ENCODE measurements around the gene ARHGDIA. TPM values are rescaled to one million over a fixed set of nuclear protein-coding genes. Genes with fewer than 3 reads are reported as not detected.

Gene ARHGDIA
- total and polyA plus RNA-seq, 10 donors: 131 to 392 (median 235) TPM

DNA sequence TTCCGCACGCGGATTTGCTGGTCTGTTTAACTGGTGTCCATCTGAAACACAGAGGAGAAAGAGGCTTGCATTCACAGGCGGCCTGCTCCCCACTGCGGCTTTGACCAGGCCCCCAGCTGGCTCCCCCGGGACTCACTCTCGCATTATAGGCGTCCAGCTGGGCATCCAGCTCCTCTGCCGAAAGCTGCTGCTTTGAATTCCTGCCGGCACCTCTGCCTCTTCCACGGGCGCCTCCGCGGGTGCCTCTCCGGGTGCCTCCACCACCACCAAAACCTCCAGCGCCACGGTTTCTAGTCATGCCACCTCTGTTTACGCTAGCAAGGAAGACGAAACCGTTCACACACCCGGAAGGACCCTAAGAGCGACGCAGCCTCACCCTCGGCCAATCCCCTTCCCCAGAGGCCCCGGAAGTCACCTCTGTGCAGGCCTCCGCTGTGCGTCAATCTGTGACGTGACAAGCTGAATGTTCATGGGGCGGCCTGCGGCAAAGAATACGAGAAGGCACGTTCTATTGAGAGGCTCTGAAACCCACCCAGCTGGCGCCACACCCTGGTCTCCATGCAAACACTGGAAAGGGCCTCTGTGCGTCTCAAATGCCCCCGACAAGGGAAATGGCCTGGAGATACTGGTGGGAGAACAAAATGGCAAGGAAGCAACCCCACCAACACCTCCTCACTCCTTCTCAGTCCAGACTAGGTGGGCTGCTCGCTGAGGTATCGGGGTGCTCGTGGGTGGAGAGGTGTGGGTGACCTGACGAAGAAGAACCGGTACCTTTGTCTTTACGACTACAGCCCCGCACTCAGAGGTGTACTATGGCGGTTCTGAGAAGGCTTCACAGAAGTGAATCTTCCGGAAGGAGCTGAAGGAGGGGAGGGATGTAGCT is 17.2 kb upstream of the ARHGDIA start:
- Histone ChIP-seq H3K4me3 (no peak overlapping the region), H3K9me3 (no peaks in the 10 kb centered on the region), H3K27ac (no peak overlapping the region), H3K4me1 (peaks cover 12 to 49% (median 34%) of the 10 kb centered on the region in 6 donors), H3K27me3 (replicated peaks in 1 of 7) (no peaks in the 10 kb centered on the region), H3K36me3 (peaks cover 4 to 72% (median 64%) of the 10 kb centered on the region in 6 donors)
- intact Hi-C loops (cut with DNase I; ENCODE audit: low total_unique reads): no loop called here
- DNase-seq: no peak
- WGBS, 5 donors: 92 to 97% (median 96%) methylated on average over 43 to 44 of the region's 44 CpGs
- TF ChIP-seq, protein P1, sequence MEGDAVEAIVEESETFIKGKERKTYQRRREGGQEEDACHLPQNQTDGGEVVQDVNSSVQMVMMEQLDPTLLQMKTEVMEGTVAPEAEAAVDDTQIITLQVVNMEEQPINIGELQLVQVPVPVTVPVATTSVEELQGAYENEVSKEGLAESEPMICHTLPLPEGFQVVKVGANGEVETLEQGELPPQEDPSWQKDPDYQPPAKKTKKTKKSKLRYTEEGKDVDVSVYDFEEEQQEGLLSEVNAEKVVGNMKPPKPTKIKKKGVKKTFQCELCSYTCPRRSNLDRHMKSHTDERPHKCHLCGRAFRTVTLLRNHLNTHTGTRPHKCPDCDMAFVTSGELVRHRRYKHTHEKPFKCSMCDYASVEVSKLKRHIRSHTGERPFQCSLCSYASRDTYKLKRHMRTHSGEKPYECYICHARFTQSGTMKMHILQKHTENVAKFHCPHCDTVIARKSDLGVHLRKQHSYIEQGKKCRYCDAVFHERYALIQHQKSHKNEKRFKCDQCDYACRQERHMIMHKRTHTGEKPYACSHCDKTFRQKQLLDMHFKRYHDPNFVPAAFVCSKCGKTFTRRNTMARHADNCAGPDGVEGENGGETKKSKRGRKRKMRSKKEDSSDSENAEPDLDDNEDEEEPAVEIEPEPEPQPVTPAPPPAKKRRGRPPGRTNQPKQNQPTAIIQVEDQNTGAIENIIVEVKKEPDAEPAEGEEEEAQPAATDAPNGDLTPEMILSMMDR (IDR thresholded peaks at IDR 0.05 in 8 of 11, conservative IDR thresholded peaks at IDR 0.05 in 3 of 11): no peak
- TF ChIP-seq POLR2A (IDR thresholded peaks at IDR 0.05) (no peak), POLR2AphosphoS5 (IDR thresholded peaks at IDR 0.05) (no peak)

- Histone ChIP-seq H3K36me3 (peaks cover 4 to 95% (median 67%) of the 10 kb centered on the region in 6 donors), H3K27ac (no peak overlapping the region)
- DNase-seq: no peak
Observed at GRCh38 chr17:81885869-81886548, 14.9 kb upstream of the ARHGDIA start.

GRCh38 chr17:81885454-81885853 is 14.3 kb upstream of the ARHGDIA start:
- no peaks in the 10 kb centered on the region for H3K9me3 ChIP-seq
- 89 to 92% (median 91%) methylated on average over 10 of the region's 10 CpGs for WGBS, 5 donors

More at GRCh38 chr17:81885869-81886548, 14.9 kb upstream of the ARHGDIA start:
- no peaks in the 10 kb centered on the region for H3K9me3 ChIP-seq
- intact Hi-C loops (cut with DNase I; ENCODE audit: low total_unique reads): no loop called here
- no peak overlapping the region for H3K4me3 ChIP-seq
- peaks cover 12 to 33% (median 20%) of the 10 kb centered on the region in 6 donors for H3K4me1 ChIP-seq
- TF ChIP-seq POLR2AphosphoS5 (IDR thresholded peaks at IDR 0.05): peak in 1 of 3 donors; percentile 39
- TF ChIP-seq POLR2A (IDR thresholded peaks at IDR 0.05): no peak
- 90 to 99% (median 96%) methylated on average over 11 of the region's 11 CpGs for WGBS, 5 donors
- H3K27me3 ChIP-seq (replicated peaks in 1 of 7): no peaks in the 10 kb centered on the region

DNA sequence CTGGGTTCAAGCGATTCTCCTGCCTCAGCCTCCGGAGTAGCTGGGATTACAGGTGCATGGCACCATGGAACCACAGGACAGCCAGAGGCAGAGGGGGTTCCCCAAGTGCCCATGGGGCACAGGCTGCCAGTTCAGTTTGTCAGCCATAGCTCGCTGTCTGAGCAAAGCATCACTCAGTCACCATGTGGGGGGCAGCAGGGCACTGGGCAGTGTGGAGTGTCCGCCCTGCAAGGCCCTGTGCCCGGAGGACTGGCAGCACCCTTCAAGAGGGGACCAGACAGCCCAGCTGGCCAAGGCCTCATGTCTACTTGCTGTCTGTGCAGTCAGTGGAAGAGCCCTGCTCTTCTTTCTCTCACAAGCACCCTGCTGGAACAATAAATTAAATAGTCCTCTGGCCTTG is 13.8 kb upstream of the ARHGDIA start:
- H3K27ac ChIP-seq: no peak overlapping the region

More at GRCh38 chr17:81885454-81885853, 14.3 kb upstream of the ARHGDIA start:
- Histone ChIP-seq H3K27ac (no peak overlapping the region), H3K4me1 (peaks cover 8 to 27% (median 16%) of the 10 kb centered on the region in 6 donors), H3K4me3 (no peak overlapping the region), H3K27me3 (replicated peaks in 1 of 7) (no peaks in the 10 kb centered on the region), H3K36me3 (peaks cover 4 to 100% (median 67%) of the 10 kb centered on the region in 6 donors)
- TF ChIP-seq POLR2AphosphoS5 (IDR thresholded peaks at IDR 0.05) (peak in 1 of 3 donors; percentile 6), POLR2A (IDR thresholded peaks at IDR 0.05) (no peak)
- TF ChIP-seq, protein P1 (IDR thresholded peaks at IDR 0.05 in 8 of 11, conservative IDR thresholded peaks at IDR 0.05 in 3 of 11): no peak
- intact Hi-C loops (cut with DNase I; ENCODE audit: low total_unique reads): no loop called here
- no peak for DNase-seq

More for the DNA sequence above, 13.8 kb upstream of the ARHGDIA start:
- Histone ChIP-seq H3K9me3 (no peaks in the 10 kb centered on the region), H3K27me3 (replicated peaks in 1 of 7) (no peaks in the 10 kb centered on the region), H3K4me3 (no peak overlapping the region), H3K4me1 (peaks cover 3 to 22% (median 11%) of the 10 kb centered on the region in 6 donors), H3K36me3 (peaks cover 4 to 100% (median 67%) of the 10 kb centered on the region in 6 donors)
- intact Hi-C loops (cut with DNase I; ENCODE audit: low total_unique reads): no loop called here
- no peak for TF ChIP-seq POLR2AphosphoS5 (IDR thresholded peaks at IDR 0.05)
- TF ChIP-seq, protein P1 (IDR thresholded peaks at IDR 0.05 in 8 of 11, conservative IDR thresholded peaks at IDR 0.05 in 3 of 11): no peak
- TF ChIP-seq POLR2A (IDR thresholded peaks at IDR 0.05): no peak
- 91 to 98% (median 93%) methylated on average over 3 to 5 of the region's 5 CpGs for WGBS, 5 donors
- DNase-seq: no peak
